Measurements from ENCODE around the gene VPS4A. TPM values are rescaled to one million over a fixed set of nuclear protein-coding genes. Genes with fewer than 3 reads are reported as not detected.

Gene VPS4A
- total RNA-seq, 1 donor from 2014 or later: 21.2 TPM

DNA sequence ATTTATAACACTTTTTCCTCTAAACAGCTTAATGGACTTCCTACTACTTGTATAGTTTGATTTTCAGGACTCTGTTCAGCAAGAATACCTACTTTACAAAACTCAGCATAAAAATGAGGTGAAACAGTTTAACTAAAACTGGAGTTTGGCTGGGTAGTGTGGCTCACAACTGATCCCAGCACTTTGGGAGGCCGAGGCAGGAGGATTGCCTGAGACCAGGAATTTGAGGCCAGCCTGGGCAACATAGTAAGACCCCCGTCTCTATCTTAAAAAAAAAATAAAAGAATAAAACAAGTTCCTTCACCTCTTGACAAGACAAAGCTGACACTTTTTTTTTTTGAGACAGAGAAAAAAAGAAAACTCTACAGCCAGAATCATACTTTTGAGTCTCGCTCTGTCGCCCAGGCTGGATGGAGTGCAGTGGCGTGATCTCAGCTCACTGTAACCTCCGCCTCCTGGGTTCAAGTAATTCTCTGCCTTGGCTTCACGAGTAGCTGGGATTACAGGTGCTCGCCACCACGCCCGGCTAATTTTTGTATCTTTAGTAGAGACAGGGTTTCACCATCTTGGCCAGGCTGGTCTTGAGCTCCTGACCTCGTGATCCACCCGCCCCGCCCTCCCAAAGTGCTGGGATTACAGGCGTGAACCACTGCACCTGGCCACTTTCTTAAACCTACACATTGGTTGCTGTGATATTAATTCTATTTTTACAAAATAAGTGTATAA is 16.6 kb downstream of the VPS4A start:
- H3K9me3 Mint-ChIP-seq (ENCODE audit: low read depth): no peaks in the 10 kb centered on the region
- H3K27ac Mint-ChIP-seq: no peak overlapping the region
- DNase-seq (ENCODE audit: low spot score, unreplicated experiment): no peak
- H3K36me3 Mint-ChIP-seq (ENCODE audit: insufficient read depth): peaks cover 16% of the 10 kb centered on the region
- peaks cover 12% of the 10 kb centered on the region for H3K4me1 Mint-ChIP-seq (ENCODE audit: low read depth)
- TF ChIP-seq, protein P1, sequence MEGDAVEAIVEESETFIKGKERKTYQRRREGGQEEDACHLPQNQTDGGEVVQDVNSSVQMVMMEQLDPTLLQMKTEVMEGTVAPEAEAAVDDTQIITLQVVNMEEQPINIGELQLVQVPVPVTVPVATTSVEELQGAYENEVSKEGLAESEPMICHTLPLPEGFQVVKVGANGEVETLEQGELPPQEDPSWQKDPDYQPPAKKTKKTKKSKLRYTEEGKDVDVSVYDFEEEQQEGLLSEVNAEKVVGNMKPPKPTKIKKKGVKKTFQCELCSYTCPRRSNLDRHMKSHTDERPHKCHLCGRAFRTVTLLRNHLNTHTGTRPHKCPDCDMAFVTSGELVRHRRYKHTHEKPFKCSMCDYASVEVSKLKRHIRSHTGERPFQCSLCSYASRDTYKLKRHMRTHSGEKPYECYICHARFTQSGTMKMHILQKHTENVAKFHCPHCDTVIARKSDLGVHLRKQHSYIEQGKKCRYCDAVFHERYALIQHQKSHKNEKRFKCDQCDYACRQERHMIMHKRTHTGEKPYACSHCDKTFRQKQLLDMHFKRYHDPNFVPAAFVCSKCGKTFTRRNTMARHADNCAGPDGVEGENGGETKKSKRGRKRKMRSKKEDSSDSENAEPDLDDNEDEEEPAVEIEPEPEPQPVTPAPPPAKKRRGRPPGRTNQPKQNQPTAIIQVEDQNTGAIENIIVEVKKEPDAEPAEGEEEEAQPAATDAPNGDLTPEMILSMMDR (IDR thresholded peaks at IDR 0.05; ENCODE audit: unreplicated experiment): no peak
- no peak overlapping the region for H3K4me3 Mint-ChIP-seq (ENCODE audit: low read depth)
- H3K27me3 Mint-ChIP-seq: no peaks in the 10 kb centered on the region

DNA sequence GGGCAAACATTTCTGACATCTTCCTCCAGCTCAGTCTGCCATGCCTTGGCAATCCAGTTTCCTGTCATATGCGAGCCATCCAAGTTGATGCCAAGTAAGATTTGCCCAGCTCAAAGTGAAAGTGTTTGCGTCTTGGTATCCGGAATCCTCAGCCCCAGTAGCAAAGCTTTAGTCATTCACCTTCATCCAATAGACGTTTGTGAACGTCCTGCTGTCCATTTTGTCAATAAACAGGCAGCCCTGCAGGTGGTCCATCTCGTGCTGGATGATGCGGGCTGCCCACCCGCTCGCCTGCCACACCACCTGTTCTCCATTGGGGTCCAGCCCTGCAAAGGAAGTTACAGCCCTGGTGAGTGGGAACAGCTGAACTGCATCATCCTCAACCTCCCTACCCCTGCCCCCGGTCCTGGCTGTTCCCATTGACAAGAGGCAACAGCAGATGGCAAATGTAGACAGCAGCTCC is 17.7 kb downstream of the VPS4A start:
- H3K4me1 Mint-ChIP-seq (ENCODE audit: low read depth): peaks cover 12% of the 10 kb centered on the region
- H3K4me3 Mint-ChIP-seq (ENCODE audit: low read depth): peak overlapping the region; percentile 77
- DNase-seq (ENCODE audit: low spot score, unreplicated experiment): no peak
- peak overlapping the region; percentile 81 for H3K27ac Mint-ChIP-seq
- H3K9me3 Mint-ChIP-seq (ENCODE audit: low read depth): no peaks in the 10 kb centered on the region
- H3K27me3 Mint-ChIP-seq: no peaks in the 10 kb centered on the region
- TF ChIP-seq, protein P1 (IDR thresholded peaks at IDR 0.05; ENCODE audit: unreplicated experiment): no peak
- H3K36me3 Mint-ChIP-seq (ENCODE audit: insufficient read depth): peaks cover 17% of the 10 kb centered on the region

- H3K9me3 Mint-ChIP-seq (ENCODE audit: low read depth): no peaks in the 10 kb centered on the region
- peak overlapping the region; percentile 77 for H3K4me3 Mint-ChIP-seq (ENCODE audit: low read depth)
- peak overlapping the region; percentile 81 for H3K27ac Mint-ChIP-seq
- H3K27me3 Mint-ChIP-seq: no peaks in the 10 kb centered on the region
- H3K4me1 Mint-ChIP-seq (ENCODE audit: low read depth): peaks cover 12% of the 10 kb centered on the region
- no peak for DNase-seq (ENCODE audit: low spot score, unreplicated experiment)
- H3K36me3 Mint-ChIP-seq (ENCODE audit: insufficient read depth): peaks cover 19% of the 10 kb centered on the region
- TF ChIP-seq, protein P1 (IDR thresholded peaks at IDR 0.05; ENCODE audit: unreplicated experiment): no peak
These were observed 18.5 kb downstream of the VPS4A start for GRCh38 chr16:69329369-69330285.

- Mint-ChIP-seq H3K4me3 (ENCODE audit: low read depth) (peak within 1 kb of the TSS; percentile 77), H3K27me3 (no peaks in the 10 kb centered on the region), H3K27ac (peak within 1 kb of the TSS; percentile 89), H3K9me3 (ENCODE audit: low read depth) (no peaks in the 10 kb centered on the region), H3K4me1 (ENCODE audit: low read depth) (peaks cover 12% of the 10 kb centered on the region), H3K36me3 (ENCODE audit: insufficient read depth) (peaks cover 22% of the 10 kb centered on the region)
- peak; percentile 80 for DNase-seq (ENCODE audit: low spot score, unreplicated experiment)
- TF ChIP-seq, protein P1 (IDR thresholded peaks at IDR 0.05; ENCODE audit: unreplicated experiment): no peak
These were observed 19.3 kb downstream of the VPS4A start, which contains the start of gene PDF for GRCh38 chr16:69330286-69331109. Gene PDF (minus strand): TSS chr16:69330588. CDS start chr16:69330570, 18 bp downstream.
